AG10803 (cell line): ENCODE measurements around the gene NR1H3.
"Not testable (repeated sequence)": the region's sequence is repeated elsewhere in the genome, so short reads cannot be mapped to it uniquely, and the experiment has no call there.

Experiments used
- DNase-seq: peaks from one replicate; pipeline ENCODE4 v3.0.0; 2010; ENCODE audit warnings: low read depth
- H3K4me3 ChIP-seq: 2 replicates; pipeline ENCODE4 v1.5.1; 2011; ENCODE audit warnings: mild to moderate bottlenecking, low read length, control low read depth
- TF ChIP-seq, protein P1 (sequence below): conservative IDR thresholded peaks from 2 replicates; pipeline ENCODE4 v1.5.1; 2011; ENCODE audit warnings: mild to moderate bottlenecking, low read length, control low read depth, inconsistent platforms

The NR1H3 gene

DNA sequence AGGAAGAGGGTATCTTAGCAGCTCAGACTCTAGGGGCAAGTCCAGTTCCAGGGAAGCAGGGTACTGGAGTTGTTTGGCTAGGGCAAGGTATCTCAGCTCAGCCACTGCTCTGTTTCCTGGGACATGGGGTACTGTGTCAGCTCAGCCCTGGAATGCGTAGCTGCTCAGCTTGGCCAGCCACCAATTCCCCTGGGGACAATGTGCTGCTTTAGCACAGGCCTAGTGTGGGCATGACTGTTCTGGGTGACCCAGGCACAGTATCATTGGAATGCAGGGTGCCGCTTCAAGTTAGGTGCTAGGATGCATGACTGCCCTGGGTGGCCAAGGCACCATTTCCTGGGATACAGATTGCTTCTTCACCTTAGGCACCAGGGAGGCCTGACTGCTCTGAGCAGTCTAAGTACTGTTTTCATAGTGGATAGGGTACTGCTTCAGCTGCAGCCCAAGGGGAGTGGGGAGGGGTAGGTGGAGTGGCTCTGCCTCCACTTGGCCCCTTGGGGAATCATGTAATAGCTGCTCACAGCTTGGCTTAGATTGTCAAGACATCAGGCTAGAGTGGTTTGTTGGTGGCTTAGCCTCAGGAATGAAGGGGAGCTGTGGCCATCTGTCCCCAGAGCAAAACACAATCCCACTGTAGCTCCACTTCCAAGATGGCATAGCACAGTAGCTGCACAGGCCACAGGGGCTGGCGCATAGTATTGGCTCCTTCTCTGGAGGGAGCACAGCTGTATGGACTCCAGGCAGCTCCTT lies 48.1 kb downstream of the NR1H3 start:
- no peak overlapping the region for H3K4me3 ChIP-seq
- DNase-seq, result peak; percentile 9
- TF ChIP-seq, protein P1, sequence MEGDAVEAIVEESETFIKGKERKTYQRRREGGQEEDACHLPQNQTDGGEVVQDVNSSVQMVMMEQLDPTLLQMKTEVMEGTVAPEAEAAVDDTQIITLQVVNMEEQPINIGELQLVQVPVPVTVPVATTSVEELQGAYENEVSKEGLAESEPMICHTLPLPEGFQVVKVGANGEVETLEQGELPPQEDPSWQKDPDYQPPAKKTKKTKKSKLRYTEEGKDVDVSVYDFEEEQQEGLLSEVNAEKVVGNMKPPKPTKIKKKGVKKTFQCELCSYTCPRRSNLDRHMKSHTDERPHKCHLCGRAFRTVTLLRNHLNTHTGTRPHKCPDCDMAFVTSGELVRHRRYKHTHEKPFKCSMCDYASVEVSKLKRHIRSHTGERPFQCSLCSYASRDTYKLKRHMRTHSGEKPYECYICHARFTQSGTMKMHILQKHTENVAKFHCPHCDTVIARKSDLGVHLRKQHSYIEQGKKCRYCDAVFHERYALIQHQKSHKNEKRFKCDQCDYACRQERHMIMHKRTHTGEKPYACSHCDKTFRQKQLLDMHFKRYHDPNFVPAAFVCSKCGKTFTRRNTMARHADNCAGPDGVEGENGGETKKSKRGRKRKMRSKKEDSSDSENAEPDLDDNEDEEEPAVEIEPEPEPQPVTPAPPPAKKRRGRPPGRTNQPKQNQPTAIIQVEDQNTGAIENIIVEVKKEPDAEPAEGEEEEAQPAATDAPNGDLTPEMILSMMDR, result no peak

DNA sequence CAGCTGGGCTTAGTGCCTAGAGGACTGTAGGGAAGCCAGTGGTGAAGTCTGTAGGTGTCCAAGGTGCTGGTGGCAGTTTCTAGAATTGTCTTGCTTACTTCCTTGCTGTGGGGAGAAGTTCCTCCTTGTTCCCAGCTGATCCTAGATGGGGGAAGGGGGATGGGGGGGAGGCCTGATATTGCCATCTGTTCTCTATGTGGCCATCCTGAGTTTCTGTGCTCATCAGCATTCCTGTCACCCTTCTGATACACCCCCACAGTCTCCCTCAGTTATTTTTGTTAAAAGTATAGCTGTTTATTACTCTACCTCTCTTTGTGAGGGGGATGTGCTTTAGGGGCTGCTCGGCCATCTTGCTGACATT lies 48.7 kb downstream of the NR1H3 start:
- no peak for DNase-seq
- TF ChIP-seq, protein P1, result no peak
- no peak overlapping the region for H3K4me3 ChIP-seq

DNA sequence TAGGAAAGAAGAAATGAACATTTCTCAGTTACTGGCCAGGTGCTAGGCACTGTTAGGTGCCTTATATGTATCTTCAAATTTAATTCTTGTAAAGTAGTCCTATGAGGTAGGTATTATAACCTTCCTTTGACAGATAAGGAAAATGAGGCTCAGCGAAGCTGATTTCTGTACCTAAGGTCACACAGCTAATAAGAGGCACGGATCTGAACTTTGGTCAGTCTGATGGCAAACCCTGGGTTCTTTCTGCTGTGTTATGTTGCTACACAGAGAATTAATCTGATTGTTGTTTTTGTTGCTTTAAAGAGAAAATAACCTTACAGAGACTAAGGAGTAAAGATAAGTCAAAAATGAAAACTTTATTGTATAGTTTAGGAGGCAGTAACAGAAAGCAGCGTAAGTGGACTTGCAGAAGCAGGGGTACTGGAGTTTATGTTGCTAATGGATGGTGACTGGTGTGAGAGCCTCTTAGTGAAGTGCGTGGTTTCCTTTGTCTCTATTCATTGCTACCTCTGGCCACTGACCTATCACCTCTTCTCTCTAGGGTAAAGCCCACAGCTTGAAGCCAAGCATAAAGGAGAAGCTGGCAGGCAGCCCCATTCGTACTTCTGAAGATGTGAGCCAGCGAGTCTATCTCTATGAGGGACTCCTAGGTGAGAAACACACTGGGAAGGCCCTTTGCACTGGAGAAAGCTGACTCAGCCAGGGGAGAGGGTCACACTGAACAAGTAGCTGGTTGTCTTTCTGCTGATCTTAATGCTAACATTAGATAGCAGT lies 50.4 kb downstream of the NR1H3 start:
- TF ChIP-seq, protein P1, result no peak
- no peak for DNase-seq
- no peak overlapping the region for H3K4me3 ChIP-seq

DNA sequence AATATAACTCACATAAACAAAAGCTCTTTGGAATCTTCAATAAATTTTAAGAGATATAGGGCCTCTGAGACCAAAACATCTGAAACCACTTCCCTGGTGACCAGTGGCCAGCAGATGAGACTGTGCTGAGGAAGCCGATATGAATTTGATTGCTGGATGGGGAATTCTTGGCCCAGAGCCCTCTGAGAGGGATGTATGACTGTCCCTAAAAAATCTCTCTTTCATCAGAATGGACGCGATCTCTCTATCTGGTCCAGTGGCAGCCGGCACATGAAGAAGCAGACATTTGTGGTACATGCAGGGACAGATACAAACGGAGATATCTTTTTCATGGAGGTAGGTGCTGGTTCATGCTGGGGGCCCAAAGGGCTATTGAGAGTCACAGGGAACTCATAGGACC lies 57.2 kb downstream of the NR1H3 start:
- no peak overlapping the region for H3K4me3 ChIP-seq
- peak; percentile 61 for DNase-seq
- TF ChIP-seq, protein P1, result no peak

DNA sequence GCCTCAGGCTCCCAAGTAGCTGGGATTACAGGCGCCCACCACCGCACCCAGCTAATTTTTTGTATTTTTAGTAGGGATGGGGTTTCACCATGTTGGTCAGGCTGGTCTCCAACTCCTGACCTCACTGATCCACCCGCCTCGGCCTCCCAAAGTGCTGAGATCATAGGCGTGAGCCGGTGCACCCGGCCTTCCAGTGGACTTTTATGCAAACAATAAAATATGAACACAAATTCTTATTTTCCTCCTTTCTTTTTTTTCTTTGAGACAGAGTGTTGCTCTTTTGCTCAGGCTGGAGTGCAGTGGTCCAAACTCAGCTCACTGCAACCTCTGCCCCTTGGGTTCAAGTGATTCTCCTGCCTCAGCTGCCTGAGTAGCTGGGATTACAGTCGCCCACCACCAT lies 58.7 kb downstream of the NR1H3 start:
- DNase-seq, H3K4me3 ChIP-seq: not testable (repeated sequence)

DNA sequence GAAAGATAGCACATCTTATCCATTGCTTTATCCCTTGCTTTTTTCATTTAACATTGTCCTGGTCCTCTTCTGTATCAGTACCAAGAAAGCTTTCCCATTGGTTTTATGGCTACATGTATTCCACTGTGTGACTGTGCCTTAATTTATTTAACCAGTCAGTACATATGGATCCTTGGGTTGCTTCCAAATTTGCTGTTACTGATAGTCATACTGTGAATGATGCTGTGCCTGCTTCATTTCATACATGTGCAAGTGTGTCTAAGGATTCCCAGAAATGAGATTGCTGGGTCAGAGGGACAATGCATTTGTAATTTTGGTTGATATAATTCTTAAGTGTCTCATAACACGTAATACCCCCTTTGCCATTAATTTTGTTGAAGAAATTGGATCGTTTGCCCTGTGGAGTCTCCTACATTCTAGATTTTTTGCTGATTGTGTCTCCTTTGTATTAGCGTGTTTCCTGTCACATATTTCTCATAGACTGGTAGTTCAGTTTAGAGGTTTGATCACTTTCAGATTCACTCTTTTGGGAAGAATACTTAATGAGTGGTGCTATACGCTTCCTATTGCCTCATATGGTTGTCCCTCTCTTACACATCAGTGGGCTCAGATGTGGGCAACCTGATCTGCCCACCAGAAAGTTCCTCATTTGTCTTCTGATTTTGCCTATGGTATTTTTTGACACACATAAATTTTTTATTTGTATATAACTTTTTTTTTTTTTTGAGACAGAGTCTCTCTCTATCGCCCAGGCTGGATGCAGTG lies 59.5 kb downstream of the NR1H3 start:
- no peak overlapping the region for H3K4me3 ChIP-seq
- DNase-seq, result no peak
- TF ChIP-seq, protein P1, result no peak

DNA sequence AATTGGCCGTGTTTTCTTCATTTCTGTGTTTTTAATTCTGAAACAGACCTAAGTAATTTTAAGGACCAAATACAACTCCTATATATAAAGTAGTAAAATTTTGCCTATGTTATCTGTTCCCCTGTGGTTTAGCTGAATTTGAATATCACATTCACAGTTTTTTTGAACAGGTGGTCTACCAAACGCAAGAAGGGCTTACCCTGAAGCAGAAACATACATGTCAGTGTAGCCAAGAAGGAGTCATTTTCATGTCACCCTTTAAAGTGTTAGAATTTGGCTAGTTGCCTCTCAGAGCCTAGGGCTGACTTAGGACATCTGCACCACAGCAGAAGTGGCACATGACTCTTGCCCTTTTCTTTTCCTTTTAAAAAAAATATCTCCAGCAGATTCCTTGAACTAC lies 60.4 kb downstream of the NR1H3 start:
- DNase-seq, result no peak
- TF ChIP-seq, protein P1, result no peak
- no peak overlapping the region for H3K4me3 ChIP-seq
